AG04450 (cell line): Measurements from ENCODE around the gene IFT88. TPM values are rescaled to one million over a fixed set of nuclear protein-coding genes. Genes with fewer than 3 reads are reported as not detected.

Source experiments
- CTCF ChIA-PET: fragments of 300-600, 350-600 bp; formaldehyde crosslinking; extraction: SDS; loops from one replicate; lab custom pipeline; 2022; ENCODE audit warnings: antibody characterized with exemption, inconsistent platforms; lab: Charles Lee
- POLR2A ChIA-PET: fragments of 350-600 bp; formaldehyde crosslinking; extraction: SDS; loops from one replicate; lab custom pipeline; 2021; ENCODE audit warnings: antibody characterized with exemption, inconsistent platforms; lab: Yijun Ruan, JAX
- DNase-seq: peaks from one replicate; pipeline ENCODE4 v3.0.0-alpha.2; 2011; ENCODE audit warnings: low read depth, low spot score
- H3K27ac ChIP-seq: one replicate; pipeline ENCODE4 v1.5.1; 2012; ENCODE audit warnings: low read depth, low read length, control low read depth
- H3K27me3 ChIP-seq: one replicate; pipeline ENCODE4 v1.6.0; 2012; ENCODE audit warnings: low read length; ENCODE audit not compliant: control insufficient read depth, insufficient read depth
- H3K4me3 ChIP-seq: 2 replicates; pipeline ENCODE4 v1.5.1; 2011; ENCODE audit warnings: mild to moderate bottlenecking, low read depth, low read length, control low read depth
- H3K9me3 ChIP-seq: 2 replicates; pipeline ENCODE4 v1.5.1; 2012; ENCODE audit warnings: low read length; ENCODE audit not compliant: control insufficient read depth, insufficient read depth
- CTCF ChIP-seq: IDR thresholded peaks from 2 replicates; pipeline ENCODE4 v1.5.1; 2011; ENCODE audit warnings: low read depth, low read length, control low read depth, inconsistent platforms
- polyA plus RNA-seq: library from polyadenylated mRNA; depleted of rRNA; stranded (reverse); fragments of >200 nt; gene quantifications from 2 replicates; pipeline ENCODE4 v1.2.3, GENCODE V29; 2011

IFT88 gene
- polyA plus RNA-seq, 1 experiment, result 15.8 TPM

- Histone ChIP-seq H3K27ac (no peak overlapping the region), H3K4me3 (no peak overlapping the region), H3K27me3 (no peaks in the 10 kb centered on the region), H3K9me3 (no peaks in the 10 kb centered on the region)
- DNase-seq, result no peak
- ChIA-PET CTCF (no interaction called here), POLR2A (interaction anchor here (0.6 kb wide), 1 partner anchor 52 kb away, joined by 3 read pairs; no protein-coding TSS in a partner anchor)
- TF ChIP-seq CTCF, result no peak
Observed at GRCh38 chr13:20610006-20610405, 43.0 kb downstream of the IFT88 start.

DNA sequence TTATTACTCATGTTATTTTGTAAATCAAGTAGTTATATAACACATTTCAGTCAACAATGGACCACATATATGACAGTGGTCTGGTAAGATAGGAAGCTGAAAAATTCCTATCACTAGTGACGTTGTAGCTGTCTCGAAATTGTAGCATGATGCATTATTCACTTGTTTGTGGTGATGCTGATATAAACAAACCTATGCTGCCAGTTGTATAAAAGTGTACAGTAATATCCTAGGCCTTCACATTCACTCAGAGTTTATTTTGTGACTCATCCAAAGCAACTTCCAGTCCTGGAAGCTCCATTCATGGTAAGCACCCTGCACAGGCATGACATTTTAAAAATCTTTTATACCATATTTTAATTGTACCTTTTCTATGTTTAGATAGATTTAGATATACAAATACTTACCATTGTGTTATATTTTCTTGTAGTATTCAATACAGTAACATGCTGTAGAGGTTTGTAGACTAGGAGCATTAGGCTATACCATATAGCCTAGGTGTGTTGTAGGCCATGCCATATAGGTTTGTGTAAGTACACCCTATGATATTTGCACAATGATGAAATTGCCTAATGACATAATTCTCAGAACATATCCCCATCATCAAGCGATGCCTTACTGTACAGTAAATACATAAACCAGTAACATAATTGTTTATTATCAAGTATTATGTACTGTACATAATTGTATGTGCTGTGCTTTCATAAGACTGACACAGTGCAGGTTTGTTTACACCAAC is 49.3 kb downstream of the IFT88 start:
- no peaks in the 10 kb centered on the region for H3K27me3 ChIP-seq
- H3K27ac ChIP-seq, result no peak overlapping the region
- H3K9me3 ChIP-seq, result no peaks in the 10 kb centered on the region; the same call in 1 of the 2 replicates
- H3K4me3 ChIP-seq, result no peak overlapping the region
- no peak for TF ChIP-seq CTCF
- CTCF ChIA-PET, result interaction anchor here (0.6 to 0.8 kb wide), 2 partner anchors 18 to 97 kb away, joined by 4 to 5 read pairs; no protein-coding TSS in a partner anchor
- DNase-seq, result peak; percentile 82
- POLR2A ChIA-PET, result interaction anchor here (0.6 kb wide), 1 partner anchor 40 kb away, joined by 4 read pairs; no protein-coding TSS in a partner anchor

DNA sequence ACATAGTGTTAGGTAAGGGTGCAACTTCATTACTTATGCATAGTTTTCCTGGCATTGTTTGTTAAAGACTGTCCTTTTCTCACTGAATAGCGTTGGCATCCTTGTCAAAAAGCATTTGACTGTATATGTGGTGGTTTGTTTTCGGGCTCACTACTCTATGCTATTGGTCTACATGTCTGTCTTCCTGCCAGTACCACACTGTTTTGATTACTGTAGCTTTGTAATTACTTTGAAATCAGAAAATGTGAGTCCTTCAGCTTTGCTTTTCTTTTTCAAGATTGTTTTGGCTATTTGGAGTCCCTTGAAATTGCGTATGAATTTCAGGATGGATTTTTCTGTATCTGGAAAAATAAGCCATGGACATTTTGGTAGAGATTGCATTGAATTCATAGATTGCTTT is 56.0 kb downstream of the IFT88 start:
- Histone ChIP-seq H3K9me3 (no peaks in the 10 kb centered on the region; the same call in 1 of the 2 replicates), H3K4me3 (no peak overlapping the region), H3K27ac (no peak overlapping the region), H3K27me3 (no peaks in the 10 kb centered on the region)
- no peak for TF ChIP-seq CTCF
- DNase-seq, result no peak
- ChIA-PET CTCF (no interaction called here), POLR2A (no interaction called here)

DNA sequence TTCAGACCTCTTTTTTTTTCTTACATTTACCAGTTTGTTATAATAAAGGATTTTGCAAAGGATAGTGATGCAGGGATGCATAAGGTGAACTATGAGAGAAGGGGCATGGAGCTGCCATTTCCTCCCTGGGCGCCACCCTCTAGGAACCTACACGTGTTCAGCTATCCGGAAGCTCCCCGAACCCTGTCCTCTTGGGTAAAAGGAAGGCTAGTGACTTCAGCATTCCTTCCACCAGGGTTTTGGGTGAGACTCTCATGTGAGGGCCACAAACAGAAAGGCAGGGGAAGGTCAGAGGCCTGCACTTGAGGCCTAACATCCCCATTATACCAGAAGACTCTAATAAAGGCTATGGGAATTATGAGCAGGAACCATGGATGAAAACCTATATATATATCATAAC is 57.3 kb downstream of the IFT88 start:
- no peak for TF ChIP-seq CTCF
- no peak for DNase-seq
- CTCF ChIA-PET, result no interaction called here
- H3K9me3 ChIP-seq, result no peaks in the 10 kb centered on the region; the same call in 1 of the 2 replicates
- no peaks in the 10 kb centered on the region for H3K27me3 ChIP-seq
- no peak overlapping the region for H3K27ac ChIP-seq
- POLR2A ChIA-PET, result no interaction called here
- H3K4me3 ChIP-seq, result no peak overlapping the region

DNA sequence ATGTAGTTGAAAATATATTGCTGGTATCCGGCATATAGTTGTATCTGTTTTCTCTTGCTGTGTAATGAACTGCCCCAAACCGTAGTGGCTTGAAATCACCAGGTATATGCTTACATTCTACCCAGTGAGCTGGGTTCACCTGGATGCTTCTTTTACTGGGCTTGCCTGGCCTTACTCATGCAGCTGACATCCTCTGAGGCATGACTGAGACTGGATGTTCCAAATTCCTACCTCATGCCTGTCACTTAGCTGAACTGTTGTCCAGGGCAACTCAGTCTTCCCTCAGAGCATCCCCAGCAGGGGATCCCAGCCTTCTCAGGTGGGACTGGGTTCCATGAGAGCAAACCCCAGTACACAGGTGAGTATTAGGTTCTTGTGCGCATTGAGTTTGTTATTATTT is 66.8 kb downstream of the IFT88 start:
- POLR2A ChIA-PET, result no interaction called here
- Histone ChIP-seq H3K27ac (no peak overlapping the region), H3K4me3 (no peak overlapping the region), H3K9me3 (no peaks in the 10 kb centered on the region), H3K27me3 (no peaks in the 10 kb centered on the region)
- no peak for DNase-seq
- CTCF ChIA-PET, result no interaction called here
- no peak for TF ChIP-seq CTCF
